Measurements from ENCODE around the gene JAKMIP3. TPM values are rescaled to one million over a fixed set of nuclear protein-coding genes. Genes with fewer than 3 reads are reported as not detected.
A peak's percentile ranks its signal among the peaks of the same experiment; 100 is the strongest.

The JAKMIP3 gene
- total and polyA plus RNA-seq, 2 donors (not counting 1 experiment from before 2014, with no cell fraction given): 0.17 to 0.21 TPM

GRCh38 chr10:132036153-132036886 lies 29.4 kb upstream of the JAKMIP3 start:
- H3K27me3 Mint-ChIP-seq: peaks cover 61% of the 10 kb centered on the region
- intact Hi-C loops (cut with micrococcal nuclease): no loop called here
- peak overlapping the region; percentile 45 for H3K4me3 Mint-ChIP-seq
- no peak for ATAC-seq (ENCODE audit: low read depth)
- no peak overlapping the region for H3K27ac Mint-ChIP-seq
- CTCF ChIA-PET: no interaction called here
- H3K4me1 ChIP-seq (ENCODE audit: control insufficient read depth in 2 of 2, insufficient read depth in 2 of 2, low read length in 2 of 2): no peaks in the 10 kb centered on the region
- H3K79me2 ChIP-seq (ENCODE audit: control insufficient read depth, insufficient read depth, low read length): no peaks in the 10 kb centered on the region
- no peak for TF ChIP-seq CTCF (IDR thresholded peaks at IDR 0.05)
- no peak for TF ChIP-seq EZH2 (IDR thresholded peaks at IDR 0.05; ENCODE audit: borderline replicate concordance, insufficient read depth, low read depth, low read length, poor library complexity, severe bottlenecking)
- POLR2A ChIA-PET: no interaction called here
- H3K9ac ChIP-seq (ENCODE audit: low read length): no peak overlapping the region
- peaks cover 12% of the 10 kb centered on the region for H3K4me1 Mint-ChIP-seq
- H3K27me3 ChIP-seq (replicated peaks in 1 of 4; ENCODE audit: control extremely low read depth in 1 of 4, control insufficient read depth in 3 of 4, insufficient read depth in 4 of 4, low read length in 3 of 4): peaks cover 0 to 36% (median 12%) of the 10 kb centered on the region in 4 experiments
- H4K20me1 ChIP-seq (ENCODE audit: control insufficient read depth, insufficient read depth, low read length, poor library complexity, severe bottlenecking): no peaks in the 10 kb centered on the region
- H3K9me3 Mint-ChIP-seq (ENCODE audit: insufficient read depth): no peaks in the 10 kb centered on the region
- H3K4me3 ChIP-seq (ENCODE audit: control extremely low read depth in 1 of 5, extremely low read depth in 1 of 5, insufficient read depth in 1 of 5, low read depth in 2 of 5, low read length in 4 of 5): no peak overlapping the region
- H2AFZ ChIP-seq (ENCODE audit: insufficient read depth, low read depth, low read length, poor library complexity, severe bottlenecking): no peak overlapping the region
- no peak overlapping the region for H3K27ac ChIP-seq (ENCODE audit: low read length in 2 of 2)
- WGBS (ENCODE audit: insufficient coverage): 3% methylated on average over 100 of the region's 100 CpGs
- peak overlapping the region; percentile 48 for H3K4me2 ChIP-seq (replicated peaks; ENCODE audit: low read depth, low read length, poor library complexity, severe bottlenecking)
- no peaks in the 10 kb centered on the region for H3K36me3 ChIP-seq (replicated peaks in 1 of 2; ENCODE audit: control extremely low read depth in 1 of 2, control insufficient read depth in 1 of 2, extremely low read depth in 1 of 2, insufficient read depth in 2 of 2, low read length in 1 of 2)
- DNase-seq: no peak
- no peaks in the 10 kb centered on the region for H3K9me3 ChIP-seq (ENCODE audit: control extremely low read depth in 1 of 3, control insufficient read depth in 2 of 3, insufficient read depth in 1 of 3, low read length in 2 of 3)

DNA sequence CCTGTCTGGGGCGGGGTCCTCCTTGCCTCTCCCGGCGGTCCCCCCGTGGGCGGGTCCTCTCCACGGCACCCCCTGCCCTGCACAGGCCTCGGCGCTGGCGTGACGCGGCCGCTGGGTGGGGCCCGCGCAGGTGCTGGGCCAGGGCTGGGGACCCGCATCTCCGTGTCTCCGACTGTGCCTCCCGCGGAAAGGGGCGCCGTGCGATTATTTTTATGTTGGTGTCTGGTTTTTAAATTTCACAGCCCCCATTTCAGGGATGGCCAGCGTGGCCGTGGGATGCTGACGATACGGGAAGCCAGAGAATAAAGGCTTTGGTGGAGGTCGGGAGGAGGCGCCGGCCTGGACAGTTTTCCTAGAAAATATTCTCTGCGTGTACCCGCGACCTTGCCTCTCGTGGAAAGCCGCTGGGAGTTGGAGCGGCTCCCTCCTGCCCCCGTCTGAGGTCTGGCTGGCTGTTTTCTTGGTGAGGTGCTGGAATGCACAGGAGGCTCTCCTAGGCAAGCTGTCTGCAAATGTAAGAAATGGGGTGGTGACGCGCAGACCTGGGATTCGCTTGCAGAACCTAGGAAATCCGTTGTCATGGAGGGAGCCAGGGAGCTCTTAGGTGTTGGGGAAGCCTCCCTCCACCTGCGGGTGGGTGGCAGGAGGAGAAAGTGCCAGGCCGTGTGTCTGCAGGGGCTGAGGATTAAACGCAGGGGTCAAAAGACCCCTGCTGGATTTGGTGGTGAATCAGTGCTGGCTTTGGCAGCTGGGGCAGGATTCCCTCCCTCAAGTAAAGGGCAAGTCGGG lies 28.7 kb upstream of the JAKMIP3 start:
- 5% methylated on average over 43 of the region's 44 CpGs for WGBS (ENCODE audit: insufficient coverage)
- no peaks in the 10 kb centered on the region for H3K9me3 Mint-ChIP-seq (ENCODE audit: insufficient read depth)
- no peaks in the 10 kb centered on the region for H3K9me3 ChIP-seq (ENCODE audit: control extremely low read depth in 1 of 3, control insufficient read depth in 2 of 3, insufficient read depth in 1 of 3, low read length in 2 of 3)
- H3K4me1 Mint-ChIP-seq: peaks cover 12% of the 10 kb centered on the region
- no peaks in the 10 kb centered on the region for H4K20me1 ChIP-seq (ENCODE audit: control insufficient read depth, insufficient read depth, low read length, poor library complexity, severe bottlenecking)
- POLR2A ChIA-PET: no interaction called here
- no peak overlapping the region for H3K4me3 ChIP-seq (ENCODE audit: control extremely low read depth in 1 of 5, extremely low read depth in 1 of 5, insufficient read depth in 1 of 5, low read depth in 2 of 5, low read length in 4 of 5)
- H3K27ac ChIP-seq (ENCODE audit: low read length in 2 of 2): no peak overlapping the region
- no peak overlapping the region for H3K27ac Mint-ChIP-seq
- no peak overlapping the region for H2AFZ ChIP-seq (ENCODE audit: insufficient read depth, low read depth, low read length, poor library complexity, severe bottlenecking)
- H3K36me3 ChIP-seq (replicated peaks in 1 of 2; ENCODE audit: control extremely low read depth in 1 of 2, control insufficient read depth in 1 of 2, extremely low read depth in 1 of 2, insufficient read depth in 2 of 2, low read length in 1 of 2): no peaks in the 10 kb centered on the region
- H3K27me3 ChIP-seq (replicated peaks in 1 of 4; ENCODE audit: control extremely low read depth in 1 of 4, control insufficient read depth in 3 of 4, insufficient read depth in 4 of 4, low read length in 3 of 4): peaks cover 0 to 36% (median 11%) of the 10 kb centered on the region in 4 experiments
- H3K79me2 ChIP-seq (ENCODE audit: control insufficient read depth, insufficient read depth, low read length): no peaks in the 10 kb centered on the region
- H3K4me1 ChIP-seq (ENCODE audit: control insufficient read depth in 2 of 2, insufficient read depth in 2 of 2, low read length in 2 of 2): no peaks in the 10 kb centered on the region
- intact Hi-C loops (cut with micrococcal nuclease): no loop called here
- peaks cover 59% of the 10 kb centered on the region for H3K27me3 Mint-ChIP-seq
- ATAC-seq (ENCODE audit: low read depth) (no peak), DNase-seq (no peak)
- H3K4me3 Mint-ChIP-seq: peak overlapping the region; percentile 45
- peak overlapping the region; percentile 48 for H3K4me2 ChIP-seq (replicated peaks; ENCODE audit: low read depth, low read length, poor library complexity, severe bottlenecking)
- TF ChIP-seq CTCF (IDR thresholded peaks at IDR 0.05) (no peak), EZH2 (IDR thresholded peaks at IDR 0.05; ENCODE audit: borderline replicate concordance, insufficient read depth, low read depth, low read length, poor library complexity, severe bottlenecking) (no peak)
- CTCF ChIA-PET: no interaction called here
- H3K9ac ChIP-seq (ENCODE audit: low read length): no peak overlapping the region
